Measurements from ENCODE around the gene SDF4. TPM values are rescaled to one million over a fixed set of nuclear protein-coding genes. Genes with fewer than 3 reads are reported as not detected.

The SDF4 gene
- 30.4 TPM for total RNA-seq

GRCh38 chr1:1231400-1232207, at the start of gene SDF4:
SDF4 (minus strand) TSS chr1:1232001; CDS start chr1:1228772, 3,229 bp downstream.

GRCh38 chr1:1273512-1274298, 41.9 kb upstream of the SDF4 start, which contains the start of gene UBE2J2:
UBE2J2 (minus strand) TSS chr1:1273854; CDS start chr1:1267992, 5,862 bp downstream.

GRCh38 chr1:1246577-1247340, 15.0 kb upstream of the SDF4 start, which contains the start of gene C1QTNF12:
C1QTNF12 (minus strand) TSS chr1:1246722; CDS start chr1:1246690, 32 bp downstream.

GRCh38 chr1:1232208-1232795, 501 bp upstream of the SDF4 start, which contains the start of gene B3GALT6:
B3GALT6 (plus strand) TSS chr1:1232237; CDS start chr1:1232279, 42 bp downstream.

GRCh38 chr1:1213345-1214265, 18.2 kb downstream of the SDF4 start, which contains the start of gene TNFRSF4:
TNFRSF4 (minus strand) TSS chr1:1214153; CDS start chr1:1214127, 26 bp downstream.

GRCh38 chr1:1206376-1206965, 25.3 kb downstream of the SDF4 start, which contains the start of gene TNFRSF18:
TNFRSF18 (minus strand) TSS chr1:1206592; CDS start chr1:1206571, 21 bp downstream.

GRCh38 chr1:1173793-1174415, 57.9 kb downstream of the SDF4 start, which contains the start of gene TTLL10:
TTLL10 (plus strand) TSS chr1:1173880; CDS start chr1:1179216, 5,336 bp downstream.

Small RNA genes lying within 50 kb of the gene (small RNA-seq; reads per million reads assigned to genes)
- 0.15 reads per million for gene MIR200A
- 3.2 reads per million, percentile 90 among the genes with 10 or more reads in this experiment for gene MIR200B
- gene MIR429: 0.26 reads per million, percentile 9 among the genes with 10 or more reads in this experiment

Other genes with a start within 250 kb of the SDF4 start
- not detected for gene PERM1, start 249.9 kb downstream of the SDF4 start, total RNA-seq
- 17.1 TPM for gene HES4, start 231.9 kb downstream of the SDF4 start, total RNA-seq
- 39.7 TPM for gene ISG15, start 218.5 kb downstream of the SDF4 start, total RNA-seq
- 120 TPM for gene AGRN, start 211.9 kb downstream of the SDF4 start, total RNA-seq
- gene RNF223, start 157.7 kb downstream of the SDF4 start, total RNA-seq: not detected
- gene C1orf159, start 115.9 kb downstream of the SDF4 start, total RNA-seq: 6.2 TPM
- gene TTLL10, start 58.1 kb downstream of the SDF4 start, total RNA-seq: 0.69 TPM
- not detected for gene TNFRSF18, start 25.4 kb downstream of the SDF4 start, total RNA-seq
- gene TNFRSF4, start 17.8 kb downstream of the SDF4 start, total RNA-seq: not detected
- 22.1 TPM for gene B3GALT6, start 236 bp upstream of the SDF4 start, total RNA-seq
- gene C1QTNF12, start 14.7 kb upstream of the SDF4 start, total RNA-seq: not detected
- 42.2 TPM for gene UBE2J2, start 41.9 kb upstream of the SDF4 start, total RNA-seq
- 2.5 TPM for gene SCNN1D, start 48.4 kb upstream of the SDF4 start, total RNA-seq
- gene ACAP3, start 75.9 kb upstream of the SDF4 start, total RNA-seq: 61.6 TPM
- gene PUSL1, start 76.6 kb upstream of the SDF4 start, total RNA-seq: 15.2 TPM
- 37.8 TPM for gene INTS11, start 92.7 kb upstream of the SDF4 start, total RNA-seq
- 13.8 TPM for gene CPTP, start 92.8 kb upstream of the SDF4 start, total RNA-seq
- gene TAS1R3, start 99.3 kb upstream of the SDF4 start, total RNA-seq: 0.23 TPM
- gene DVL1, start 117.4 kb upstream of the SDF4 start, total RNA-seq: 58.6 TPM
- gene MXRA8, start 126.6 kb upstream of the SDF4 start, total RNA-seq: 11.5 TPM
- gene AURKAIP1, start 143.2 kb upstream of the SDF4 start, total RNA-seq: 39.2 TPM
- 107 TPM for gene CCNL2, start 167.3 kb upstream of the SDF4 start, total RNA-seq
- gene MRPL20, start 175.3 kb upstream of the SDF4 start, total RNA-seq: 65.0 TPM
- gene ANKRD65, start 189.3 kb upstream of the SDF4 start, total RNA-seq: 1.6 TPM
- gene VWA1, start 203.7 kb upstream of the SDF4 start, total RNA-seq: 5.3 TPM
- gene ATAD3C, start 217.7 kb upstream of the SDF4 start, total RNA-seq: not detected
- gene ATAD3B, start 239.8 kb upstream of the SDF4 start, total RNA-seq: 9.9 TPM

All from diencephalon (tissue), 1 donor.